ENCODE measurements around the gene MARCO. TPM values are rescaled to one million over a fixed set of nuclear protein-coding genes. Genes with fewer than 3 reads are reported as not detected.

The MARCO gene
- total and polyA plus RNA-seq, 2 experiments from 2014 or later, result not detected

DNA sequence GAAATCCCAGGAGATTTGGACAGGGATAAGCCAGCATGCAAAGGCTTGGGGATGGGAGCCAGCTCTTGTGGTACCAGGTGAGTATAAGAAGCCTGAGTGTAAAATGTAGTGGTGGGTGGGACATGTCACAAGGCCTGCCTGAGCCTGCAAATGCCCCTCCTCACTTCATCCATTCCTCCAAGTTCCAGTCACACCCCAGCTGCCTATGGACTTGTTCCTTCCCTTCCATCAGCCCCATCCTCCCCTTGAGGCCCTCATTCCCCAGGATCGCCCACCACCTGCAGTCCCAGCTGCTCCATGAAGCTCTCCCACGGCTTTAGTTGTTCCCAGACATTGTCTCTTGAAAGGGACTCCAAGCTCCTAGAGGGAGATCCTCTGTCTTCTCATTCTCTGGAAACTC lies 81.5 kb downstream of the MARCO start:
- Histone ChIP-seq H3F3A (replicated peaks; ENCODE audit: low read depth) (no peaks in the 10 kb centered on the region), H3K4me1 (ENCODE audit: insufficient read depth) (no peaks in the 10 kb centered on the region), H3K4me3 (no peak overlapping the region), H4K20me1 (replicated peaks; ENCODE audit: insufficient read depth) (no peaks in the 10 kb centered on the region), H3K4me2 (no peak overlapping the region), H2AFZ (no peak overlapping the region), H3K79me2 (replicated peaks; ENCODE audit: insufficient read depth) (no peaks in the 10 kb centered on the region), H3K27me3 (ENCODE audit: insufficient read depth) (no peaks in the 10 kb centered on the region), H3K9me2 (ENCODE audit: insufficient read depth) (0 out of 2 replicates have a peak, but pooled peaks cover 2% of the 10 kb centered on the region), H3K27ac (ENCODE audit: low read depth) (no peak overlapping the region), H3K36me3 (ENCODE audit: insufficient read depth) (no peaks in the 10 kb centered on the region)
- peaks cover 6% of the 10 kb centered on the region for H3K36me3 Mint-ChIP-seq (ENCODE audit: low read depth)
- ATAC-seq (no peak), DNase-seq (ENCODE audit: low spot score) (no peak)
- TF ChIP-seq EZH2 (IDR thresholded peaks at IDR 0.05; ENCODE audit: low read depth, unreplicated experiment) (no peak), ZNF331 (CRISPR knock-in tag; IDR thresholded peaks at IDR 0.05; ENCODE audit: low read depth) (no peak), ETS1 (IDR thresholded peaks at IDR 0.05) (no peak)
- peaks cover under 1% of the 10 kb centered on the region; the same call in 2 of the 3 replicates for H3K4me1 Mint-ChIP-seq
- no peak overlapping the region for H3K27ac Mint-ChIP-seq
- peaks cover 3% of the 10 kb centered on the region for H3K27me3 Mint-ChIP-seq (ENCODE audit: insufficient read depth, low read depth, poor library complexity)
- H3K4me3 Mint-ChIP-seq, result no peak overlapping the region
- peaks cover 7% of the 10 kb centered on the region for H3K9me3 Mint-ChIP-seq

DNA sequence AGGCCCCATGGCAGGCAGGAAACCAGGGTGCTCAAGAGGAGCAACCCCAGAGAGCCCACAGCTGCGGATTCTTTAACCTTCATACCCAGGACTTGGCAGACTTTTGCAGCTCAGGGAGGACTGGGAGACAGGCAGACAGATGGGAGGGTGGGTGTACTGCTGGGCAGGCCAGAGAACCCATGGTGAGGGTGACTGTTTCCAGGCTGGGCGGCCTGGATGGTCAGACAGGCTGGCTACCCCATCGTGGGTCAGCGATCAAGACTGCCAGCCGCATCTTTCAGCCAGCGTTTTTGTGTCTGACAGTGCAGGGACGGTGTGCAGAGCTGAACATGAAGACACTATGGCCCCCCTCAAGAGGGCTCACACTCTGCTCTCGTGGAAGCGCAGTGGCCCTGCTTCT lies 82.2 kb downstream of the MARCO start:
- Histone ChIP-seq H2AFZ (no peak overlapping the region), H3K9me2 (ENCODE audit: insufficient read depth) (0 out of 2 replicates have a peak, but pooled peaks cover 2% of the 10 kb centered on the region), H4K20me1 (replicated peaks; ENCODE audit: insufficient read depth) (no peaks in the 10 kb centered on the region), H3K27me3 (ENCODE audit: insufficient read depth) (no peaks in the 10 kb centered on the region), H3K4me3 (no peak overlapping the region), H3K4me1 (ENCODE audit: insufficient read depth) (no peaks in the 10 kb centered on the region), H3K79me2 (replicated peaks; ENCODE audit: insufficient read depth) (no peaks in the 10 kb centered on the region), H3K36me3 (ENCODE audit: insufficient read depth) (no peaks in the 10 kb centered on the region), H3F3A (replicated peaks; ENCODE audit: low read depth) (no peaks in the 10 kb centered on the region), H3K4me2 (no peak overlapping the region), H3K27ac (ENCODE audit: low read depth) (no peak overlapping the region)
- Mint-ChIP-seq H3K4me1 (peaks cover 7% of the 10 kb centered on the region), H3K36me3 (ENCODE audit: low read depth) (peaks cover 6% of the 10 kb centered on the region), H3K27ac (no peak overlapping the region), H3K27me3 (ENCODE audit: insufficient read depth, low read depth, poor library complexity) (peaks cover 3% of the 10 kb centered on the region), H3K4me3 (no peak overlapping the region), H3K9me3 (peaks cover 7% of the 10 kb centered on the region)
- no peak for DNase-seq (ENCODE audit: low spot score)
- no peak for ATAC-seq
- TF ChIP-seq JUNB (IDR thresholded peaks at IDR 0.05; ENCODE audit: unreplicated experiment) (no peak), ETS1 (IDR thresholded peaks at IDR 0.05) (no peak), NANOG (IDR thresholded peaks at IDR 0.05; ENCODE audit: borderline replicate concordance) (no peak), CTCF (conservative IDR thresholded peaks at IDR 0.05; ENCODE audit: low read depth in 2 of 2) (no peak), EZH2phosphoT487 (IDR thresholded peaks at IDR 0.05; ENCODE audit: unreplicated experiment) (no peak), POLR2AphosphoS5 (IDR thresholded peaks at IDR 0.05; ENCODE audit: low read depth) (no peak)
- TF ChIP-seq, protein P1, sequence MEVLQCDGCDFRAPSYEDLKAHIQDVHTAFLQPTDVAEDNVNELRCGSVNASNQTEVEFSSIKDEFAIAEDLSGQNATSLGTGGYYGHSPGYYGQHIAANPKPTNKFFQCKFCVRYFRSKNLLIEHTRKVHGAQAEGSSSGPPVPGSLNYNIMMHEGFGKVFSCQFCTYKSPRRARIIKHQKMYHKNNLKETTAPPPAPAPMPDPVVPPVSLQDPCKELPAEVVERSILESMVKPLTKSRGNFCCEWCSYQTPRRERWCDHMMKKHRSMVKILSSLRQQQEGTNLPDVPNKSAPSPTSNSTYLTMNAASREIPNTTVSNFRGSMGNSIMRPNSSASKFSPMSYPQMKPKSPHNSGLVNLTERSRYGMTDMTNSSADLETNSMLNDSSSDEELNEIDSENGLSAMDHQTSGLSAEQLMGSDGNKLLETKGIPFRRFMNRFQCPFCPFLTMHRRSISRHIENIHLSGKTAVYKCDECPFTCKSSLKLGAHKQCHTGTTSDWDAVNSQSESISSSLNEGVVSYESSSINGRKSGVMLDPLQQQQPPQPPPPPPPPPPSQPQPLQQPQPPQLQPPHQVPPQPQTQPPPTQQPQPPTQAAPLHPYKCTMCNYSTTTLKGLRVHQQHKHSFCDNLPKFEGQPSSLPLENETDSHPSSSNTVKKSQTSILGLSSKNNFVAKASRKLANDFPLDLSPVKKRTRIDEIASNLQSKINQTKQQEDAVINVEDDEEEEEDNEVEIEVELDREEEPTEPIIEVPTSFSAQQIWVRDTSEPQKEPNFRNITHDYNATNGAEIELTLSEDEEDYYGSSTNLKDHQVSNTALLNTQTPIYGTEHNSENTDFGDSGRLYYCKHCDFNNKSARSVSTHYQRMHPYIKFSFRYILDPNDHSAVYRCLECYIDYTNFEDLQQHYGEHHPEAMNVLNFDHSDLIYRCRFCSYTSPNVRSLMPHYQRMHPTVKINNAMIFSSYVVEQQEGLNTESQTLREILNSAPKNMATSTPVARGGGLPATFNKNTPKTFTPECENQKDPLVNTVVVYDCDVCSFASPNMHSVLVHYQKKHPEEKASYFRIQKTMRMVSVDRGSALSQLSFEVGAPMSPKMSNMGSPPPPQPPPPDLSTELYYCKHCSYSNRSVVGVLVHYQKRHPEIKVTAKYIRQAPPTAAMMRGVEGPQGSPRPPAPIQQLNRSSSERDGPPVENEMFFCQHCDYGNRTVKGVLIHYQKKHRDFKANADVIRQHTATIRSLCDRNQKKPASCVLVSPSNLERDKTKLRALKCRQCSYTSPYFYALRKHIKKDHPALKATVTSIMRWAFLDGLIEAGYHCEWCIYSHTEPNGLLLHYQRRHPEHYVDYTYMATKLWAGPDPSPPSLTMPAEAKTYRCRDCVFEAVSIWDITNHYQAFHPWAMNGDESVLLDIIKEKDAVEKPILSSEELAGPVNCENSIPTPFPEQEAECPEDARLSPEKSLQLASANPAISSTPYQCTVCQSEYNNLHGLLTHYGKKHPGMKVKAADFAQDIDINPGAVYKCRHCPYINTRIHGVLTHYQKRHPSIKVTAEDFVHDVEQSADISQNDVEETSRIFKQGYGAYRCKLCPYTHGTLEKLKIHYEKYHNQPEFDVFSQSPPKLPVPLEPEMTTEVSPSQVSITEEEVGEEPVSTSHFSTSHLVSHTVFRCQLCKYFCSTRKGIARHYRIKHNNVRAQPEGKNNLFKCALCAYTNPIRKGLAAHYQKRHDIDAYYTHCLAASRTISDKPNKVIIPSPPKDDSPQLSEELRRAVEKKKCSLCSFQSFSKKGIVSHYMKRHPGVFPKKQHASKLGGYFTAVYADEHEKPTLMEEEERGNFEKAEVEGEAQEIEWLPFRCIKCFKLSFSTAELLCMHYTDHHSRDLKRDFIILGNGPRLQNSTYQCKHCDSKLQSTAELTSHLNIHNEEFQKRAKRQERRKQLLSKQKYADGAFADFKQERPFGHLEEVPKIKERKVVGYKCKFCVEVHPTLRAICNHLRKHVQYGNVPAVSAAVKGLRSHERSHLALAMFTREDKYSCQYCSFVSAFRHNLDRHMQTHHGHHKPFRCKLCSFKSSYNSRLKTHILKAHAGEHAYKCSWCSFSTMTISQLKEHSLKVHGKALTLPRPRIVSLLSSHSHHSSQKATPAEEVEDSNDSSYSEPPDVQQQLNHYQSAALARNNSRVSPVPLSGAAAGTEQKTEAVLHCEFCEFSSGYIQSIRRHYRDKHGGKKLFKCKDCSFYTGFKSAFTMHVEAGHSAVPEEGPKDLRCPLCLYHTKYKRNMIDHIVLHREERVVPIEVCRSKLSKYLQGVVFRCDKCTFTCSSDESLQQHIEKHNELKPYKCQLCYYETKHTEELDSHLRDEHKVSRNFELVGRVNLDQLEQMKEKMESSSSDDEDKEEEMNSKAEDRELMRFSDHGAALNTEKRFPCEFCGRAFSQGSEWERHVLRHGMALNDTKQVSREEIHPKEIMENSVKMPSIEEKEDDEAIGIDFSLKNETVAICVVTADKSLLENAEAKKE (CRISPR knock-in tag; IDR thresholded peaks at IDR 0.05), result no peak
